ENCODE results near the gene BAZ1B.
"Not testable (repeated sequence)": the region's sequence is repeated elsewhere in the genome, so short reads cannot be mapped to it uniquely, and the experiment has no call there.

The BAZ1B gene

DNA sequence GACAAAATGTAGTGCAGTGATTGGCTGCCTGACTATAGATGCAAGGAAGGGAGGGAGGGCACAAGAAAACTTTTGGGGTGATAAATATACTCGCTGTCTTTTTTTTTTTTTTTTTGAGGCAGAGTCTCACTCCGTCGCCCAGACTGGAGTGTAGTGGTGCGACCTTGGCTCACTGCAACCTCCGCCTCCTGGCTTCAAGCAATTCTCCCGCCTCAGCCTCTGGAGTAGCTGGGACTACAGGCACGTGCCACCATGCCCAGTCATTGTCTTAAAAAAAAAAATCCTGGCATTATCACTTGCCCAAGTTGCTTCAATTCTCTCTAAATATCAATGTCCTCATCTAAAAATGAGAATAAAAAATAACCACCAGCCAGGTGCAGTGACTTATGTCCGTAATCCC lies 96.1 kb downstream of the BAZ1B start:
- DNase-seq (ENCODE audit: low read depth in 2 of 2): no peak

DNA sequence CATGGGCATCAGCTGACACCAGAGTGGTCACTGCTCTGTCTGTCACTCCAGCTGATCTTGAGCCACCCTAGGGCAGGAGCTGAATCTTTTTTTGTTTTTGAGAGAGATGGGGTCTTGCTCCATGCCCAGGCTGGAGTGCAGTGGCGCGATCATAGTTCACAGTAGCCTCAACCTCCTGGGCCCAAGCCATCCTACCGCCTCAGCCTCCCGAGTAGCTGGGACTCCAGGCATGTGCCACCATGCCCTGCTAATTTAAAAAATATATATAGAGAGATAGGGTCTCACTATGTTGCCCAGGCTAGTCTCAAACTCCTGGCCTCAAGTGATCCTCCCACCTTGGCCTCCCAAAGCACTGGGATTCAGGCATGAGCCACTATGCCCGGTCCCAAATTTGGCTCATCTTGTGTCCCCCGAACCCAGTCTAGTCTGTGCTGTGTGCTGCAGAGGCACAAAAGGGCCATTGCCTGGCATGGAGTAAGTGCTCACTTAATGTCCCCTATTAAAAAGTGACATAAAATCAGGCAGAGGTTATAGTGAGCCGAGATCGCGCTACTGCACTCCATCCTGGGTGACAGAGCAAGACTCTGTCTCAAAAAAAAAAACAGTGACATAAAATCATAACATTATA lies 96.6 kb downstream of the BAZ1B start:
- no peak for DNase-seq (ENCODE audit: low read depth in 2 of 2)

GRCh38 chr7:73424489-73424885 lies 97.6 kb downstream of the BAZ1B start:
- no peak for DNase-seq (ENCODE audit: low read depth in 2 of 2)

GRCh38 chr7:73423519-73424488 lies 98.3 kb downstream of the BAZ1B start:
- DNase-seq (ENCODE audit: low read depth in 2 of 2): no peak

DNA sequence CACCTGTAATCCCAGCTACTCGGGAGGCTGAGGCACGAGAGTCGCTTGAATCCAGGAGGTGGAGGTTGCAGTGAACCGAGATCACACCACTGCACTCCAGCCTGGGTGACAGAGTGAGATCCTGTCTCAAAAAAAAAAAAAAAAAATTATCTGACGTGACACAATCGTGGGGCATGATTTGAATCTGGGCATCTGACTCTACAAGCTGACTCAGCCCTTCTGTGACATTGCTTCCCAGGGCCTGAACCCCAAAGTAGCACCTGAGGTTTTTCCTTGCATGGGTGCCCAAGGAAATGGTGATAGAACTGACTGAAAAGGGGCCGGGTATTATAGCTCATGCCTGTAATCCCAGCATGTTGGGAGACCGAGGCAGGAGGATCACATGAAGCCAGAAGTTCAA lies 101.5 kb downstream of the BAZ1B start:
- DNase-seq (ENCODE audit: low read depth in 2 of 2): not testable (repeated sequence)

DNA sequence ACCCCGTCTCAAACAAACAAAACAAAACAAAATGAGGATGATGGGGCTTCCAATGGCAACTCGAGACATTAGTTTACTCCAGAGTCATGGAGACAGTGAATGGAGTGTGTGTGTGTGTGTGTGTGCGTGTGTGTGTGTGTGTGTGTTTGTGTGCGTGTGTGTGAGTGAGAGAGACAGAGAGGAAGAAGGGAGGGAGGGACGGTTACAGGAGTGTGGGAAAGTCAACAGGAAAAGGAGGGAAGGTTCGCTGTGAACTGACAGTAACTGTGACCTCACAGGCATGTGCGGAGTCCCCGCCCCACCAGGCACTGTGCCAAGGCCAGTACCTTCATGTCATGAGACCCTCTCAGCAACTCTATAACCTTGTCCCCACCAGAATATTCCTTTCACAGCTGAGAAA lies 102.1 kb downstream of the BAZ1B start:
- not testable (repeated sequence) for DNase-seq (ENCODE audit: low read depth in 2 of 2)

DNA sequence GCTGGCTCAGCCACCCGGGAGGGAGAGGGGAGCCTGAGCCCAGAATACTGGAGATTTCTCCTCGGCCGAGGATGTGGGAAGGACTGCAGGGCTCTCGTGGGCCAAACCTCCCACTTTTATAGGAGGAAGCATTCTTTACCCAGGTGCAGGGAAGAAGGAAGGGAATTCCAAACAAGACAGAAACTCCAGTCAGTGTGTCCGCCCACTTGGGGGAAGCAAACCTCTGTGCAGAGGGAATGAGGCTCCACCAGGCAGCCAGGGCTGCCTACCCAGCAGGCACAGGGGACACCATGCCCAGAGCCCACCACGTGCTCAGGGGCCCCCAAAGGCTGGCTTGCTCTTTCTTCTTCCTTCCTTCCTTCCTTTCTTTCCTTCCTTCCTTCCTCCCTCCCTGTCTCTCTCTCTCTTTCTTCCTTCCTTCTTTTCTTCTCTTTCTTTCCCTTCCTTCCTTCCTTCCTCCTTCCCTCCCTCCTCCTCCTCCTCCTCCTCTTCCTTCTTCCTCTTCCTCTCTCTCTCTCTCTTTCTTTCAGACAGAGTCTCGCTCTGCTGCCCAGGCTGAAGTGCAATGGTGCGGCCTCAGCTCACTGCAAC lies 103.9 kb downstream of the BAZ1B start:
- no peak for DNase-seq (ENCODE audit: low read depth in 2 of 2)

DNA sequence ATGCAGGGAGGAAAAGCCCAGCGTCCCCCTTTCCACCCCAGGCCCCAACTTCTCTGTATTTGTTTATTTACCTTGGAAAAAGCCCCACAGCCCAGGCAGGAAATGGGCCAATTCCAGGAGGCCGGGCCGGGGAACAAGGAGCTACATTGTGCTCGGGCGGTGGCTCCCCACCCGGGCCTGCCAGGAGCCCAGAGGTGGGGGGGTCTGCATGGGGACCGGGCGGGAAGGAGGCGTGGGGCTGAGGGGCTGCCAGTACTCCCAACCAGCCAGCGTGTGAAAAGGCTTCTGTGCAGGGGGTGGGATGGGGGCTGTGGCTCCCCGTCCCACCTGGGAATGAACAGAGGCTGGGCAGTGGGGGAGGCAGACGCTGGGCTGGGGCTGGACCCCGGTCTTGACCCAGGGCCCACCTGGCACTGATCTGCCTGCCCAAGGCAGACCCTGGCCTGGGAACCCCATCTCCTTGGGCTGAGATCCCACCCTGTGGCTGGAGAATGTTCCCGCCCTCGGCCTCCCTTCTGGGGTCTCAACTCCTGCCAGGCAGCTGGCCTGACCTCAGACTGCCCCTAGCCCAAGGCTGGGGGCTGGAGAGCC lies 111.5 kb downstream of the BAZ1B start:
- DNase-seq (ENCODE audit: low read depth in 2 of 2): not testable (repeated sequence)

DNA sequence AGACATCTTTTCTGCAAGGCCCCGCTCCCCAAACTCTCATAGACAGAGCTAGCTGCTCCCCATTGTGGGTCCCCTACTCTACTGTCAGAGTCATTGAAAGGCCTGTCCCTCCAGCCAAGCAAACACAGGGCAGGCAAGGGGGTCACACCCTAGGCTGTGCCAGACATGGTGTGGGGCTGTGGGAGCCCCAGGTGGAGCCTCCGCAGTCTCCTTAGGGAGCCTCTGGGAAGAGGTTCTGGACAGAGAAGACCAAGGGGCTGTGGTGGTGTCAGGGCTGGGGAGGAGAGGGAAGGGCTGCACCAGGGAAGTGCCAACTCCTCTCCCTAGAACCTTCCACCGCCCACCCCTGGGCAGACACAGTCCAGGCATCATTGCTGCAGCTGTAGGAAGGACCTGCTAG lies 117.2 kb downstream of the BAZ1B start:
- not testable (repeated sequence) for DNase-seq (ENCODE audit: low read depth in 2 of 2)

DNA sequence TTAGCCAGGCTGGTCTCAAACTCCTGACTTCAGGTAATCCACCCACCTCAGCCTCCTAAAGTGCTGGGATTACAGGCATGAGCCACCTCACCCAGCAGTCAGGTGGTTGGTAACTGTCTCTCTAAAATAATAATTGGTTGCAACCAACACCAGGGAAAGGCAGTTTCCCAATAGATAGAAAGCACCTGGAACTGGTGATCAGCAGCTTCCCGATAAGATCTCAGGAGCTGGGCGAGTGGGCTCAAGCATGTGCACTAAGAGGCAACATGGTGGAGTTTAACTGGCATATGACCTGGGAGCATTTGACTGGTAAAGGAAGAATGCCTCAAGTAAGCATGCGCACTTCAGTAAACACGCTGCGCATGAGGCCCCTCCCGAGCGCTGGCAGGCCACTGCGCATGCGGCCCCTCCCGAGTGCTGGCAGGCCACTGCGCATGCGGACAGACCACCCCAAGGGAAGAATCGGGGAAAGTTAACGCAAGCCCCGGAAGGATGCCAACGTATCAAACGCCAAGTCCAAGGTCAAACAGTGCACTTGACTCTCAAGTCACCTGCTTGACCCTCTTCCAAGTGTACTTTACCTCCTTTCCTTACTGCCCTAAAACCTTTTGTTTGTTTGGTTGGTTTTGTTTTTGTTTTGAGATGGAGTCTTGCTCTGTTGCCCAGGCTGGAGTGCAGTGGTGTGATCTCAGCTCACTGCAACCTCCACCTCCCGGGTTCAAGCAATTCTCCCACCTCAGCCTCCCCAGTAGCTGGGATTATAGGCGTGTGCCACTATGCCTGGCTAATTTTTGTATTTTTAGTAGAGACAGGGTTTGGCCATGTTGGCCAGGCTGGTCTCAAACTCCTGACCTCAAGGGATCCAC lies 122.7 kb downstream of the BAZ1B start:
- peak; percentile 51 to 71 for DNase-seq (ENCODE audit: low read depth in 2 of 2)

DNA sequence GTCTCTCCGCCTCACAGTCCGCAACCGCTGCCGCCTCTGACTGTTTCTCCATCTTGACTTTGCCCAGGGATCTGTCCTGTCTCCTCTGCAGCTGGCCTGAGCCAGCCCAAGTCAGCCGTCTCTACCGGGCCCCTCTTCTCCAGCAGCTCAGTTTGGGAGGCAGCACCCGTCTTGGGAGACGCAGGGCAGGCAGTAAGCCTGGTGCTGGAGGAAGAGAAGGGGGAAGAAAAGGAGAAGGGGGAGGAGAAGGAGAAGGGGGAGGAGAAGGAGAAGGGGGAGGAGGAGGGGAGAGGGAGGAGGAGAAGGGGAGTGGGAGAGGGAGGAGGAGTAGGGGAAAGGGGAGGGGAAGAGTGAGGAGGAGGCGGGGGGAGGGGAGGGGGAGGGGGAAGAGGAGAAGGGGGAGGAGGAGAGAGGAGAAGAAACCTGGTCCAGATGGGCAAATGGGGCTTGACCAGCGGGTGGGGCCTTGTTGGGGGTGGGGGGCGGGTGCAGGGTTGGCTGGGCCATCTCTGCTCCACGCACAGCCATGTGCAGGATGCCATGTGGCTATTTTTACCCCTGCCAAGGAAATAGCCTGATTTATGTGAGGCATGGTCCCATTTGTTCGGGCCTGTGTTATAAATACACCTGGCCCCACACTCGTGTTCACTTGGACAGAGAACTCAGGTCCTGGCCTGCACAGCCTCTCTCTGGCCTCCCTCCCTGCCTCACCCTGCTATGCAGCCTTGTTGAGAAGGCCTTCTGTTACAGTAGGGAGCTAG lies 124.4 kb downstream of the BAZ1B start:
- no peak for DNase-seq (ENCODE audit: low read depth in 2 of 2)

GRCh38 chr7:73395538-73396503 lies 126.3 kb downstream of the BAZ1B start:
- DNase-seq (ENCODE audit: low read depth in 2 of 2): no peak

DNA sequence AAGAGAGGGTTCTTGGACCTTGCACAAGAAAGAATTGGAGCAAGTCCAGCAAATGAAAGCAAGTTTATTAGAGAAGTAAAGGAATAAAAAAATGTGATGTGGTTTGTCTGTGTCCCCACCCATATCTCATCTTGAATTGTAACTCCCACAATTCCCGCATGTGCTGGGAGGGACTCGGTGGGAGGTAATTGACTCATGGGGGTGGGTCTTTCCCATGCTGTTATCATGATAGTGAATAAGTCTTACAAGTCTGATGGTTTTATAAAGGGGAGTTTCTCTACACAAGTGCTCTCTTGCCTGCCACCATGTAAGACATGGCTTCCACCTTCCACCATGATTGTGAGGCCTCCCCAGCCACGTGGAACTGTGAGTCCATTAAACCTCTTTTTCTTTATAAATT lies 127.7 kb downstream of the BAZ1B start:
- no peak for DNase-seq (ENCODE audit: low read depth in 2 of 2)

- DNase-seq (ENCODE audit: low read depth in 2 of 2): no peak
Measured at GRCh38 chr7:73391396-73391795, 130.7 kb downstream of the BAZ1B start.

All from stimulated activated CD8-positive, alpha-beta memory T cell treated with anti-CD3 and anti-CD28 coated beads, Interleukin-2, amount 100 ng/mL, for 48 hours (primary cell).